Urothelium cell line (cell line): ENCODE measurements around the gene PAK1IP1.
"Not testable (repeated sequence)": the region's sequence is repeated elsewhere in the genome, so short reads cannot be mapped to it uniquely, and the experiment has no call there.

Source experiments
- DNase-seq: peaks from one replicate; pipeline ENCODE4 v3.0.0; 2011; ENCODE audit warnings: low spot score, mixed read lengths
- FAIRE-seq: peaks from 2 replicates; lab custom pipeline; 2011; peaks lifted over from hg19 to GRCh38; lab: Jason Lieb, UNC

The PAK1IP1 gene

GRCh38 chr6:10690651-10691445 lies 3.9 kb upstream of the PAK1IP1 start:
- DNase-seq (no peak), FAIRE-seq (no peak)

- FAIRE-seq (no peak), DNase-seq (no peak)
These were observed 1.7 kb upstream of the PAK1IP1 start for GRCh38 chr6:10692965-10693538.

- no peak for DNase-seq
- FAIRE-seq: no peak
These were observed 400 bp downstream of the PAK1IP1 start for GRCh38 chr6:10695086-10695657.

GRCh38 chr6:10696655-10697054 lies 1.9 kb downstream of the PAK1IP1 start:
- DNase-seq (no peak), FAIRE-seq (no peak)

- FAIRE-seq (no peak), DNase-seq (no peak)
These were observed 19.2 kb downstream of the PAK1IP1 start for GRCh38 chr6:10713962-10714361.

- DNase-seq (no peak), FAIRE-seq (no peak)
These were observed 24.7 kb downstream of the PAK1IP1 start for GRCh38 chr6:10719296-10719963.

- FAIRE-seq (no peak), DNase-seq (no peak)
These were observed 25.1 kb downstream of the PAK1IP1 start for GRCh38 chr6:10719964-10720264.

GRCh38 chr6:10720265-10720959 lies 25.6 kb downstream of the PAK1IP1 start:
- FAIRE-seq (no peak), DNase-seq (no peak)

- FAIRE-seq, DNase-seq: not testable (repeated sequence)
These were observed 26.4 kb downstream of the PAK1IP1 start for GRCh38 chr6:10720960-10721849.

GRCh38 chr6:10721850-10722569 lies 27.2 kb downstream of the PAK1IP1 start:
- FAIRE-seq: no peak
- DNase-seq: no peak

- DNase-seq: no peak
- FAIRE-seq: no peak
These were observed 27.7 kb downstream of the PAK1IP1 start for GRCh38 chr6:10722570-10722819.

GRCh38 chr6:10722820-10723566 lies 28.2 kb downstream of the PAK1IP1 start, which contains the start of gene TMEM14C:
Gene TMEM14C, plus strand, starts transcription at chr6:10723070. Its CDS starts 1,544 bp downstream, at chr6:10724614.
- no peak for FAIRE-seq
- peak; percentile 95 for DNase-seq

- no peak for DNase-seq
- no peak for FAIRE-seq
These were observed 28.8 kb downstream of the PAK1IP1 start for GRCh38 chr6:10723567-10723881.

- FAIRE-seq: no peak
- DNase-seq: no peak
These were observed 30.3 kb downstream of the PAK1IP1 start for GRCh38 chr6:10725044-10725443.

GRCh38 chr6:10725716-10726115 lies 30.9 kb downstream of the PAK1IP1 start:
- FAIRE-seq: no peak
- DNase-seq: no peak

GRCh38 chr6:10730254-10730653 lies 35.5 kb downstream of the PAK1IP1 start:
- no peak for DNase-seq
- FAIRE-seq: no peak

- DNase-seq (no peak), FAIRE-seq (no peak)
These were observed 38.5 kb downstream of the PAK1IP1 start for GRCh38 chr6:10733151-10733715.

- FAIRE-seq: no peak
These were observed 39.1 kb downstream of the PAK1IP1 start for GRCh38 chr6:10733863-10734262.

GRCh38 chr6:10736731-10737130 lies 42.0 kb downstream of the PAK1IP1 start:
- FAIRE-seq (no peak), DNase-seq (no peak)

More at GRCh38 chr6:10733863-10734262, 39.1 kb downstream of the PAK1IP1 start:
- DNase-seq: no peak
